ENCODE results near the gene RFPL1. TPM values are rescaled to one million over a fixed set of nuclear protein-coding genes. Genes with fewer than 3 reads are reported as not detected.

RFPL1 gene
- polyA plus RNA-seq, 12 donors = 0.09 to 0.52 (median 0.25) TPM; not detected in 6

DNA sequence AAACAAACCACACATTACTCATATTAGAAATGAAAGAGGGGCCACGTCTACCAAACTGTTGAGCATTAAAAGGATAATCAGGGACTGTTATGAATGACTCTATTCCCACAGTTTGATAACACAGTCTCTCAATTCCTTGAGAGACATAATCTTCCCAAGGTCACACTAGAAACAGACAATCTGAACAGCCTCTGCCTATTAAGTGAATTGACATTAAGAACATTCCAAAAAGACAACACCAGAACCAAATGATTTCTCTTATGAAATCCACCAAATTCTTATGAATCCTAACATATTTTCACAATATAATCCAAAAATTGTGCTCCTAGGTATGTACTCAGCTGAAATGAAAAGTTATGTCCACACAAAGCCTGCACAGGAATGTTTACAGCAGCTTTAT lies 4.6 kb downstream of the RFPL1 start:
- no peak for DNase-seq

DNA sequence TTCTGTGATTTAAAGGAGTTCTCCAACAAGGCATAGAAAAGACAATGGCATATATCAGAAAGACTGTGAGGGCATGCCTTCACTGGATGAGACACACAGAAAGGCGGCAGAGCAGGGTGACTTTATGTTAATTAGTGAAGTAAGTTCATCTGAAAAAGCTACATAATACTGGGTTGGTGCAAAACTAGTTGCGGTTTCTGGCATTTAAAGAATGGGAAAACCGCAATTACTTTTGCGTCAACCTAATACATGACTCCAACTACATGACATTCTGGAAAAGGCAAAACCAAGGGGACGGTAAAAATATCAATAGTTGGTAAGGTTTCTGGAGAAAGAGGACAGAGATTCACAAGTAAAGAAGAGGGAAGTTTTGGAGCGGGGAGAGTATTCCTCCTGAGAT lies 5.1 kb downstream of the RFPL1 start:
- DNase-seq = no peak

DNA sequence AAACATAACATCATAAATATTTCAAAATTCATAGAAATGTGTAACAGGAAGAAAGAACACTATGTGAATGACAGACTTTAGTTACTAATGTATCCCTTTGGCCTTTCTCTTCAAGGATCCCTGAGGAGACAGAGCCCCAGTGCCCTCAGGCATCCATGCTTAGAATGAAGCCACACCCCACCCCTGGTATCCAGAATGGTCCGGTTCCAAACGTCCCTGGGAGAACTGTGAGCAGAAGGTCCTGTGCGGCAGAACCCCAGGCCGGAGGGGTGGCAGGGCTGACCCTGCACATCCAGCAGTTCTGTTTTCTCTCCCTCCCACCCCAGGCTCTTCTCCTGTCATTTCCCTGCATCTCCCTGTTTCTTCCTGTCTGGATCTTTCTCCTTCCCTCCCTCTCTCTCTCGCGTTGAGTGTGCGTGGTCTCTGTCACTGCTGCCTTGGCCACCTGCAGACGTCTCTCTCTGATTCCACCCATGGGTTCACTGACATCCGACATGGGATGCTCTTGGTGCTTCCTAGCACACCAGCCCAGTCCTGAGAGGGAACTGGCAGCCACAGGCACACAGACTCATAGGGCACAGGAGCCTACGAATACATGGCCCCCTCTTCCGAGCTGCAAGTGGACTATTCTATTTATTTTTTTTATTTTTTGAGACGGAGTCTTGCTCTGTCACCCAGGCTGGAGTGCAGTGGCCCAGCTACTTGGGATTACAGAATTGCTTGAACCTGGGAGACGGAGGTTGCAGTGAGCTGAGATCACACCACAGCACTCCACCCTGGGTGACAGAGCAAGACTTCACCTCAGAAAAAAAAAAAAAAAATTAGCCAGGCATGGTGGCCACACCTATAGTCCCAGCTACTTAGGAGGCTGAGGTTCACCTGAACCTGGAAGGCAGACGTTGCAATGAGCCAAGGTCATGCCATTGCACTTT lies 5.7 kb downstream of the RFPL1 start:
- no peak for DNase-seq

DNA sequence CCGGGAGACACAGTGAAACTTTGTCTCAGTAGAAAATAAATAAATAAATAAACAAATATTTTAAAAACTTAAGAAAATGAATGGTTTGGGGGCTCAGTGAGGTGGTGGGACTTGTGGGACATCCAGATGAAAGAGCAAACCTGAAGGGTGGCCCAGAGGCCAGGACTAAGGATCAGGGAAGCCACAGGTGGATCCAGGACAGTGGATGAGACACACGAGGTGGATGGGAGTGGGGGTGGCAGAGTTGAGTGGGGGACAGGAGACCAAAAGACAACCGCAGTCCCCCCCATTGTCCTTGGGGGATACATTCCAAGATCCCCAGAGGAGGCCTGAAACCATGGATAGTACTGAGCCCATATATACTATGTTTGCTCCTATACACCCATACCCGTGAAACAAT lies 7.1 kb downstream of the RFPL1 start:
- DNase-seq = no peak

DNA sequence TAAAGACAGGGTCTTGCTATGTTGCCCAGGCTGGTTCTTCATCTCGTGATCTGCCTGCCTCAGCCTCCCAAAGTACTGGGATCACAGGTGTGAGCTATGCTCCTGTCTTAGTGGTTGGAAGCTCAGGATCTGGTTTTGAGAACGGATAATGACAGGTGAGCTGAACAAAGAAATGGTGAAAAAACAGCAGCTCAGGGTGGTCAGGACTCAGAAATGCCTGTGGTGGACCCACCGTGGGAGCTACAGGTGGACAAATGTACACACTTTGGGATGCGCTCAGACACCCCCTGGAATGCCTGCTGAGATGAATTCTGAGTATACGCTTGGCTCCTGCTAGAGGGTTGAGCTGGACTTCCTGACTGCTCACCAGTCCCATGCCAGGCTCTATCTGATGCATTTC lies 9.5 kb downstream of the RFPL1 start:
- no peak for DNase-seq

DNA sequence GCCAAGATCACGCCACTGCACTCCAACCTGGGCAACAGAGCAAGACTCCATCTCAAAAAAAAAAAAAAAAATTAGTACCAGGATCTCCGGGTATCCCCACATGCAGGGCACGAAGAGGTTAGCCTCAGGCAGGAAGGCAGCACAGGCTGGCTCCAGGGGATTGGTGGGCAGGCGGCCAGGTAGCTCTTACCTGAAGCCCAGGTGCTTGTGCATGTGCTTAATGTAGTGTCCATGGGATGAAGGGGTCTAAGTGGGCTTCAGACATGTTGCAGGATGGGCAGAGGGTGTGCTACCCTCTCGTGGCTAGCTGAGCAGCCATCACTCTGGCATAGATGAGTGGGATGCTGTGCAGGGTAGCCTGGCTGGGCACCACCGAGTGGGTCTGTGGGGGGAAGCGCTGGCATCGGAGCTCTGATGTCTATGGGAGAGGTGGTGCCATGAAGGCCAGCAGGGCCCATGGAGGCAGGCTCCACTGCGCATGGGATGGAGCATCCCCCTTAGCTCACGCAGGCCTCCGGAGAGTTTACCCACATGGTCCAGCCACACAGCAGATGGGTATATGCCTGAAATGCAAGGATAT lies 11.0 kb downstream of the RFPL1 start:
- no peak for DNase-seq

DNA sequence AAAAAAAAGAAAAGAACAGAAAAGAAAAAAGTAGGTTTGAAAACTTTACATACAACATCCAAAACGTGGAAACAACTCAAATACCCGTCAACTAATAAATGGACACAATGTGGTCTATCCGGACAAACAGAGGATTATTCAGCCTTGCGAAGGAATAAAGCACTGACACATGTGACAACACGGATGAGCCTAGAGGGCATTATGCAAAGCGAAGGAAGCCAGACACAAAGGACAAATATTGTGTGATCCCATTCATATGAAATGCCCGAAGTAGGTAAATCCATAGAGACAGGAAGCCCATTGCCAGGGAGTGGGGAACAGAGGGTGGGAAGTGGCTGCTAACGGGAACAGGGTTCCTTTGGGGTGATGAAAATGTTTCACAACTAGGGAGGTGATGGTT lies 11.8 kb downstream of the RFPL1 start:
- no peak for DNase-seq

DNA sequence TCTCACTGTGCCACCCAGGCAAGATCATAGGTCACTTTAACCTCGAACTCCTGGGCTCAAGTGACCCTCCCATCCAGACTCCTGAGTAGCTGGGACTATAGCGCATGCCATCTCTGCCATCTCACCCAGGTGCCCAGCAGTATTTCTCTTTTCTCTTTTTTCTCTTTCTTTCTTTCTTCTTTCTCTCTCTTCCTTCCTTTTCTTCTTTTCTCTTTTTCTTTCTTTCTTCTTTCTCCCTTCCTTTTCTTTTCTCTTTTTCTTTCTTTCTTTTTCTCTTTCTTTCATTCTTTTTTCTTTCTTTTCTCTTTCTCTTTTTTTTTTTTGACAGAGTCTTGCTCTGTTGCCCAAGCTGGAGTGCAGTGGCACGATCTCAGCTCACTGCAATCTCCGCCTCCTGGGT lies 13.5 kb downstream of the RFPL1 start:
- DNase-seq = no peak

DNA sequence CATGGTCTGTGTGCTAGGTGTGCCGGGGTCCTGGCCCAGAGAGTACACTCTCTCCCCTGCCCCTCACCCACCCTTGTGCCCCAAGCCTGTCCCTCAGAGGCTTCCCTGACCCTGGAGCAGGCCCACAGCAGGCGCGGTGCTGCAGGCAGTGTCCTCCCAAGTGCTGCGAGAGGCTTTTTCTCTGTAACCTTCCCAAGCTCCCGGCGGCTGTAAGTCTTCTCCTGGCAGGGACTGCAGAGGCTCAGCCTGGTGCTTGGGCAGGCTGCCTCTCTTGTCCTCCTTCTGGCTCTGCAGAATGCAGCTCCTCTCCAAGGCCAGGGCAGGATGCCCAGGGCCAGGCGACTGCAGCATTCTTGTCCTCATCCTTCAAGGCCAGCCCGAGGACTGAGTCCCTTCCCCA lies 15.9 kb downstream of the RFPL1 start:
- DNase-seq = no peak

DNA sequence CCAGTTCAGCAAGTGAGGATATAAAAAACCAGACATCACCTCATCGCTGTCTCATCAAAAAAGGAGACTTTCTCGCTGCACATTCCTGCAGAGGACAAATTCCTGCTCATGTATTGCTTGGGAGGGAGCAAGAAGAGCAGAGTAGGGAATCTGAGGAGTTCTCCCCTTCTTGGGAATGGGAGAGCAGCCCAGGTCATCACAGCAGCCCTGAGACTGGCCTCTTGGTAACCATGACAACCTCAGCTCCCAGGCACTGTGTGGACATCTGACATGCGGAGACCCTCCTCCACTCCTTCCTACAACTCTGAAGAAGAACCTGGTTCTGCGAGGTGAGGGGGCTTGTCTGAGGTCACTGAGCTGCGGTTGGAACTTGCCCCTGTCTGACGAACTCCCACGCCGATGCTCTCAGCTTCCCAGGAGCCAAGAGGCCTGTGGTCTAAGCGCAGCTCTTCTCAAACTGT lies 17.9 kb downstream of the RFPL1 start:
- no peak for DNase-seq

DNA sequence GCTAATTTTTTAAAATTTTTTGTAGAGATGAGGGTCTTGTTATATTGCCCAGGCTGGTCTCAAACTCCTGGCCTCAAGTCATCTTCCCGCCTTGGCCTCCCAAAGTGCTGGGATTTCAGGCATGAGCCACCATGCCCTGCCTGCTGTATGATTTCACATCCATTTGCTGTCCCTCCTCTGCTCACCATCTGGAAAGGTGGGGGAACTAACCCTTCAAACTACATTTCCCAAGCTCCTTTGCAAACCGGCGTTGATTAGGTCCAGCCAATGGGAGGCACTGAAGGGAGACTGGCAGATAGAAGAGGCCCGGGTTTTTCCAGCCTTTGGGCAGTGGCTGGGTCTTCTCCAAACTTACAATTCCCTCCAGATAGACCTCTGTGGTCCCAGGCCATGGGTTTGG lies 19.3 kb downstream of the RFPL1 start:
- no peak for DNase-seq

DNA sequence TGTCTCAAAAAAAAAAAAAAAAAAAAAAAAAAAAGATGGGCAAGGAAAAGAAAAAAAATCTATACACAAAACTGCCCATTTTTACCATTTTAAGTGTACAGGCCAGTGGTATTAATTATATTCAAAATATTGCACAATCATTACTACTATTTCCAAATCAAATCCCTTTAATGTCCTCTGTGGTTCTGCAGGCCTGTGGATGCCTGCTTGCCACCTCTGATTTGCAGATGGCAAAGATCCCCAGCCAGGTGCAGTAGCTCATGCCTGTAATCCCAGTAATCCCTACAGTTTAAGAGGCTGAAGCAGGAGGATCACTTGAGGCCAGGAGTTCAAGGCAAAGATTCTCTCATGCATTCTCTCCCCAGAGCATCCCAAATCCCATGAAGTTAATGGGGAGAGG lies 20.2 kb downstream of the RFPL1 start:
- DNase-seq = no peak

DNA sequence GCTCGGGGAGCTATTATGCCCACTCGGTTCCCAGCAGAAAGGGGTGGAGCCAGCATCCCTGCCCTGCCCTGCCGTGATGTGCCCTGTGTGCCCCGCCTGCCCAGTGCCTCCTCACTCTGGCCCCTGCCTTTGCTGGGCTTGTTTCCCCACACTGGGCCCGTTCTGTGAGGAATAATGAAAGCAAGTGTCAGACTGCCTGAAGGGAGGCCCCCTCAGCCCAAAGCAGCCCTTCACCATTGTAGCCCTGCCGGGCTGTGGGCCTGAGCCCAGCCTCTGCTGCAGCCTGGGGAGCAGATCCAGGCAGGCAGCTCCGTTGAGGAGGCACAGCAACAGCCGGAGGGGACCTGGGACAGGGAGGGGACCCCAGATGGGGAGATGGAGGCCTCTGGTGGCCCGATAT lies 21.4 kb downstream of the RFPL1 start:
- DNase-seq = no peak

DNA sequence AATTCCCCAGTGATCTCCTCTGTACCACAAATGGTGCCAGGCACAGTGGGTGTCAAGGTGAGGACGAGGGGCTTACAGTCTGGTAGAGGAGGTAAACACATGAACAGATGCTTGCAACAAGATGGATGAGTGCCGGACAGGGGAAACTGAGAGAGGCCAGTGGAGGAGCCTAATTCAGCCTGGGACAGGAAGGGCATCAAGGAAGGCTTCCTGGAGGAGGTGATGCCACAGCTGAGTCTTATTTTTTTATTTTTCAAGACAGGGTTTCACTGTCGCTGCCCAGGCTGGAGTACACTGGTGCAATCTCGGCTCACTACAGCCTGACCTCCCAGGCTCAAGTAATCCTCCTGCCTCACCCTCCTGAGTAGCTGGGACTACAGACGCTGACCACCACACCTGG lies 22.9 kb downstream of the RFPL1 start:
- no peak for DNase-seq

DNA sequence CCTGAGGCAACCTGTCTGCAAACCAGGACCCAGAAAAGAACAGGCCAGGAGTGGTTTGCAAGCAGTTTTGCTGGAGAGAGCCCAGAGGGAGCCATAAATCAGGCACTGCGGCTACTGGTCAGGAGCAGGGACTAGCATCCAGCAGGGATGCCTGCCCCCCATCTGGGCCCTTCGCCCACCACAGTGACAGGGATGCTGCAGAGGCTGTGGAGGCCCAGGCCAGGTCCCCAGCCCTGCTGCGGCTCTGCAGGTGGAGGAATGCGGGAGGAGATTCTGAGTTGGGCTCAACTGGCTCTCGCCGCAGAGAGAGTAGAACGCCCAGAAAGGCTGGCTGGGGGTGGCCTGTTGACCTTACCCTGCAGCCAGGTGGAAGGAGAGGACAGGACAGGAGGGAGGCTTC lies 25.2 kb downstream of the RFPL1 start:
- DNase-seq = no peak

DNA sequence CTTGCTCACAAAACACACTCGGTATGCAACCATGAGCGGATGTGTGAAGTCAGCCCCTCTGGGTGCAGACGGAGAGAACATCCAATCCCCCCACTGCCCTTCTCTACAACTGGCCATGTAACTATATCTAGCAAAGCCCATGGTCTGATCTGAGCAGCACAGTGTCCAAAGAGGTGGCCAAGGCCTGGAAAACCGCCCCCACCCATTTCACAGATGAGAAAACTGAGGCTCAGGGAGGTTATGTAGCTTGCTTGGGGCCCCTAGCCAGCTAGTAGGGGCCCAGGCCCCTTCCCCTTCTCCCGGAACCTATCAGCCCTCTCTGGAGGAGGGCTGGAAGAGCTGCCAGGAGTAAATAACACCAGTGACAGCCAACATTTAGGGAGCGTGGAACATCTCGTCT lies 26.2 kb downstream of the RFPL1 start:
- DNase-seq = no peak

DNA sequence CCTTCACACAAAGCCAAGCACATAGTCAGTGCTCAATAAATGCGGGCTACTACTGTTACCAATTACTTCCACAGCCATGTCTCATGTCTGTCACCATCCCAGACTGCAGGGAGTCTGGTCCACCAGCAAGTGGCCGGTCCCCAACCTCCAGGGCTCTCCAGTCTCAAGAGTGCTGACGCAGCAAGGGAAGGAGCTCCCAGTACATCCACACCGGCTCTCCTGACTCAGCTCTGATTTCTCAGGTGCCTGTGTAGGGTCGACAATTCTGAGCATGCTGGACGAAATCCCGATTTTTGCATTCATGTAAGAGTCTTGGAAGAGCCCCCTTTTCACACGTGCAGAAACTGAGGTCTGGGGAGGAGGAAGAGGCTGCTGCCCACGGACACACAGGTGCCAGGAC lies 31.4 kb downstream of the RFPL1 start:
- no peak for DNase-seq

DNA sequence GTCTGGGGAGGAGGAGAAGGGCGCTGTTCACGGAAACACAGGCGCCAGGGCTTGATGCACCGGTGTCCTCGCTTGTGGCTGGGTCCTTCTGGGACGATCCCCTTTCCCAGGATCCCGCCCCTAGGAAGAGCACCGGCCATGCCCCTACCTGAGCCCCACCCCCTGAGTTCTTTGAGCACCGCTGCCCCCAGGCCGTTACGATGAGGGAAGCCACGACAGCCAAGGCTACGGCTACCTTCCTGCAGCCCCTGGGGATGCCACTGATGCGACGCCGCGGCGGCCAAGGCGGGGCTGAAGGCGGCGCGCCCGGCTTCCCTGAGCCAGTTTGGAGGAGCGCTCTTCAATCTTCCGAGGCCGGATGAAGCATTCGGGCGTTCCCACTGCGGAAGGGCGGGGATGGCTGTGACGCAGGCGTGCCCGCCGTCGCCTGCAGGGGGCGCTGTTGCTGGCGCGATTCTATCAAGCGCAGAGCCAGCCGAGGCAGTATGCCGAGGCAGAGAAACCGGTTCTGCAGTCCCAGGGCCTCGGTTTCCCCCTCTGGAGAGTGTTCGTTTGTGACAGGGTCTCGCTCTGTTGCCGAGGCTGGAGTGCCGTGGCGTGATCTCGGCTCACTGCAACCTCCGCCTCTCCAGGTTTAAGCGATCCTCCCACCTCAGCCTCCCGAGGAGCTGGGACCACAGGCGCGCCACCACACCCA lies 31.9 kb downstream of the RFPL1 start:
- DNase-seq = peak; percentile 37

DNA sequence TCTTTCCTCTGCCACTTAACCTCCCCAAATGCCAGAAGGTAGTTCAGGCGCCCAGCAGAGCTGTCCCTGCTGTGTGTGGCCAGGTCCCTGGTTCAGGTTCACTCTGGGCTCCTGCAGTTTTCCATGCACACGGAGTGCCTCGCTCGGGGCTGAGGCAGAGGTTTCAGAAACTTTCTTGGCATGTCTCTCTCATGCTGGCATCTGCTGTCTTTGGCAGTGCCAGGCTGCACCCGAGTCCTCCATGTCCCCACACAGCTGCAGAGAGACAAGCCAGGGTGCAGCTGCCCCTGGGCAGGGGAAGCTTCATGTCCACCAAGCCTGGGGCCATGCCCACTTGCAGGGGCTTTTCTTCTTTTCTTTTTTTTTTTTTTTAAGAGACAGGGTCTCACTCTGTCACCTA lies 34.6 kb downstream of the RFPL1 start:
- DNase-seq = no peak

DNA sequence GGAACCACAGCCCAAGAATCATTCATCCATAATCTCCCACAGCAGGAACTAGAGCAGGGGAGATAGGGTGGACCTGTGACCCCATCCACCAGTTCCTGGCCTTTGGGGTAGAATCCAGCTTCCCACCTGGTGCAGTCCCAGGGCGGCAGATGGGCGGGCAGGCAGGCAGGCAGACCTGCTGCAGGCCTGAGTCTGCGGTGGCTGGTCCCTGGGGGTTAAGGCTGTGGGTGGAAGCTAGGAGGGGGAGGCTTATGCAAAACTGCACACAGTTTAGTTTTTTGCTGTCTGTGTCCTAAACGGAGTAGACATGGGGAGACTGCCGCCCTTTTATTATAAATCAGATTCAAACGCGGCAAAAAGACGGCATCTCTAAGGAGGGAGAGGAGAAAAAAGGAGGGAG lies 37.2 kb downstream of the RFPL1 start:
- no peak for DNase-seq

DNA sequence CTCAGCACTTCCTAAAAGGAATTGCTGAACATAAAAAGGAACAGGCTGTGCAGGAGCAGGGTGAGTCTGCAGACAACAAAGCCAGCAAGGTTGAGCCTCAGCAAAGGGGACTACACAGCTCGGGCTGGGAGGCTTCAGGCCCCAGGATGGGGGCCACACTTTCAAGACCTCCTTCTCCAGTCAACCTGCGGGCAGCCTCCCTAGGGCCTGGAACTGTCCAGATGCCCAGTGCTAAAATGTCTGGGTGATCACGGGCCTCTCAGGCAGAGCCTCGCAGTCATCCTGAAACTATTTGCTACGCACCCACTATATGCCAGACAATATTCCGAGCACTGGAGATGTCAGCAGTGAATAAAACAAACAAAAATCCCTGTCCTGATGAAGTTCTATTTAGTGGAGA lies 37.7 kb downstream of the RFPL1 start:
- DNase-seq = no peak

DNA sequence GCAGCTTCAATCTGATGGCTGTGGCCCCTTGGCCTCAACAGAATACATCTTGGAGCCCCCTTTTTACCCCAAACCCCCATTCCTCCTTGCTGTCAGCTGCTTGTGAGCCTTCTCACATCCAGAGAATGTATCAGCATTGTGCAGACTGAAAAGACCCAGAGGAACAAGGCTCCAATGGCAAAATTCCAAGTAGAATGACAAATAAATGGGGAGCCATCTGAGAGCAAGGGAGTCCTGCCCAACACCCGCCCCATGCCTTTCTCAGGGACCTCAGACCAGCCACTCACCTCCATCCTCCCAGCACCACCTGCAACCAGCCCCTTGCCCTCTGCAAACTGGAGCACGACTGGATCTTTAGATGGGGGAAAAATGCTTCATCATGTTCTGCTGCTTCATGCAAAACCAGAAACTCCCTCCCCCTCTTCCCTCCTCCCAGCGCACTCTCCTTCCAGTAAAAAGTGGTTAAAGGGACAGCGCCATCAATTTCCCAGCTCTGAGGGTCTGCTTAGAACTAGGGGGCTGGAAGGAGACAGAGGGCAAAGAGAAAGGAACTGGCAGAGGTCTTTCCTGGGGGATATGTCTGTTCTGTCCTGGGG lies 39.4 kb downstream of the RFPL1 start:
- no peak for DNase-seq
